NCI-H2171 treated with DMSO at 0.1 percent for 48 hours (cell line): ENCODE results near the gene ARPC1A.
"Not testable (repeated sequence)": the region's sequence is repeated elsewhere in the genome, so short reads cannot be mapped to it uniquely, and the experiment has no call there.

Source experiments
- DNase-seq: peaks from one replicate; lab custom pipeline; 2025; lab: John Stamatoyannopoulos, UW

Gene ARPC1A

DNA sequence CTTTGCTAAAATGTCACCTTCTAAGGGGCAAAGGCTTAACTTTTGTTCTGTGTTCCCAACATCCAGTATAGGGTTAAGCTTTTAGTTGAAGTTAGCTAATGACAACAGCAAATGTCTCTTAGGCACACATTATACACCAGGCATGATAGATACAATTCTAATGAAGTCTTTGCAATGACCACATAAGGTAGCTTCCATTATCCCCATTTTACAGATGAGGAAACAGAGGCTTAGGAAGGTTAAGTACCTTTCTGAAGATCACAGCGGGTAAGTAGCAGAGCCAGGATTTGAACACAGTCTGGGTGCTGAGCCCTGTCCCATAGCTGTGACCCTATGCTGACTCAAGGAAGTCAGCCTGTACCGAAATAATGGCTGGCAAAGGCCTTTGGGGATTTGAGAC, 84.9 kb downstream of the ARPC1A start:
- DNase-seq, result no peak

DNA sequence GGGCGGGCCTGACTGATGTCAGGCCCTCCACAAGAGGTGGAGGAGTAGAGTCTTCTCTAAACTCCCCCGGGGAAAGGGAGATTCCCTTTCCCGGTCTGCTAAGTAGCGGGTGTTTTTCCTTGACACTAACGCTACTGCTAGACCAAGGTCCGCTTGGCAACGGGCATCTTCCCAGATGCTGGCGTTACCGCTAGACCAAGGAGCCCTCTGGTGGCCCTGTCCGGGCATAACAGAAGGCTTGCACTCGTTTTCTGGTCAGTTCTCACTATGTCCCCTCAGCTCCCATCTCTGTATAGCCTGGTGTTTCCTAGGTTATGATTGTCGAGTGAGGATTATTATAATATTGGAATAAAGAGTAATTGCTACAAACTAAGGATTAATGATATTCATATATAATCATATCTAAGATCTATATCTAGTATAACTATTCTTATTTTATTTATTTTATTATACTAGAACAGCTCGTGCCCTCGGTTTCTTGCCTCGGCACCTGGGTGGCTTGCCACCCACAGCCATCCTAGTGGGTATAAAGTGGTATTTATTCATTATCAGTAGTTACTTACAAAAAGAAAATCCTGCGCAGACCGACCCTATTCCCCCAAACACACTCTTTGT, 89.9 kb downstream of the ARPC1A start:
- not testable (repeated sequence) for DNase-seq
